T-helper 2 cell treated with Interferon-gamma antibody and Interleukin-4, amounts not matched to agents 5 μg/mL and 100 μg/mL, for 36 hours (primary cell): ENCODE measurements around the gene SULT2B1.
"Not testable (repeated sequence)": the region's sequence is repeated elsewhere in the genome, so short reads cannot be mapped to it uniquely, and the experiment has no call there.

ENCODE experiments used
- DNase-seq: peaks from one replicate; pipeline ENCODE4 v3.0.0; 2021; ENCODE audit warnings: low spot score
- H3K27ac Mint-ChIP-seq: one replicate; pipeline ENCODE4 v1.8.0; 2021; ENCODE audit warnings: mild to moderate bottlenecking, mixed read lengths
- H3K27me3 Mint-ChIP-seq: one replicate; pipeline ENCODE4 v1.8.0; 2021; ENCODE audit warnings: low read depth, mixed read lengths
- H3K36me3 Mint-ChIP-seq: one replicate; pipeline ENCODE4 v1.8.0; 2021; ENCODE audit warnings: low read depth, mixed read lengths
- H3K4me1 Mint-ChIP-seq: one replicate; pipeline ENCODE4 v1.8.0; 2021; ENCODE audit warnings: low read depth, mixed read lengths
- H3K4me3 Mint-ChIP-seq: one replicate; pipeline ENCODE4 v1.8.0; 2022; ENCODE audit warnings: mild to moderate bottlenecking, moderate library complexity, mixed read lengths
- H3K9me3 Mint-ChIP-seq: one replicate; pipeline ENCODE4 v1.8.0; 2021; ENCODE audit warnings: mixed read lengths

The SULT2B1 gene

DNA sequence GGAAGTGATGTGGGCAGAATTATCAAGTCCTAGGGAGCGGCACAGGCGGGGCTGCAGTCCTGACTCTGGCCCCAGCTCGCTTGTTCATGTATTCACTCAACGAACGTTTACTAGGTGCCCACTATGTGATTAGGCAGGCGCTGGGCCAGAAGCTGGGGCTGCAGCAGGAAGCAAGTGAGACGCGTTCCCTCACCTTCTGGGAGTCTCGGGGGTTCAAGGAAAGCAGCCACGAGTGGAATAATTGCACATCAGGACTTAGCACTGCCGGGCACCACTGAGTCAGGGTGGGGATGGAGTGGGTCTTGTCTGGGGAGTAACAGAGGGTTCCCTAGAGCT, 37.9 kb upstream of the SULT2B1 start:
- Mint-ChIP-seq H3K27ac (peak overlapping the region; percentile 64), H3K4me1 (peaks cover 7% of the 10 kb centered on the region), H3K4me3 (no peak overlapping the region), H3K27me3 (no peaks in the 10 kb centered on the region), H3K36me3 (no peaks in the 10 kb centered on the region), H3K9me3 (no peaks in the 10 kb centered on the region)
- no peak for DNase-seq

DNA sequence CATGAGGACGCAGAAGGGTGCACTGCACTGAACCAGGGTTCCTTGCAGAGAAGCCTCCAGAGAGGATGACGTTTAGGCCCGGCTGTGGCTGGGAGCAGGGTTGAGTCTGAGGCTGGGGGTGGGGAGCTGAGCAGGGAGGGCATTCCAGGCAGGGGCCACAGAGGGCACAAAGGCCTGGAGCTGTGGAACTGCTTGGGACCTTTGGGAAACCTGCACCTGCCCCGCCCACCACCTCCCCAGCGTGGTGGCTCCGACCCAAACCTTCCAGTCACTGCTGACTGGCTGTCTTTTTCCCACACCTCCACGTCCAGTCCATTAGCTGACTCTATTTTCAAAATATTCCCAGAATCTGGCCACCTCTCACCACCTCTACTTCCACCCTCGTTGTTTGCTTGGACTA, 35.4 kb upstream of the SULT2B1 start:
- no peak for DNase-seq
- no peak overlapping the region for H3K27ac Mint-ChIP-seq
- no peaks in the 10 kb centered on the region for H3K27me3 Mint-ChIP-seq
- no peaks in the 10 kb centered on the region for H3K9me3 Mint-ChIP-seq
- no peaks in the 10 kb centered on the region for H3K36me3 Mint-ChIP-seq
- no peak overlapping the region for H3K4me3 Mint-ChIP-seq
- peaks cover 2% of the 10 kb centered on the region for H3K4me1 Mint-ChIP-seq

DNA sequence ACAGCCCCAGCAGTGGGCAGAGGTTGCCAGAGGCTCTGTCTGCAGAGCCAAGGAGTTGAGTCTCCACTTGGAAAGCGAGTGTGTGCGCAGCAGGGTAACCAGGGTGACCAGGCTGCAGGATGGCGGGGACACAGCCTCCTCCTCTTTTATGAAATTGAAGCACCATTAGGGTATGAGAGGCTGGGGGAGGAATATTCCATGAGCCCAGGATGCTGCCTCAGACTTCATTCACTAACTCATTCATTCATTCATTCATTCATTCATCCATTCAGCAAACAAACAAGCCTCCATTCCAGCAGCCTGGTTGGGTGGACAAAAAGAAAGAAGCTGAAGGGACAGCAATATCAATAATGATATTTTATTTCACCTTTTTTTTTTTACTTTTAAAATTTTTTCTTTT, 33.8 kb upstream of the SULT2B1 start:
- Mint-ChIP-seq H3K4me3 (no peak overlapping the region), H3K4me1 (peaks cover 2% of the 10 kb centered on the region), H3K36me3 (no peaks in the 10 kb centered on the region), H3K27ac (no peak overlapping the region), H3K9me3 (no peaks in the 10 kb centered on the region), H3K27me3 (no peaks in the 10 kb centered on the region)
- no peak for DNase-seq

DNA sequence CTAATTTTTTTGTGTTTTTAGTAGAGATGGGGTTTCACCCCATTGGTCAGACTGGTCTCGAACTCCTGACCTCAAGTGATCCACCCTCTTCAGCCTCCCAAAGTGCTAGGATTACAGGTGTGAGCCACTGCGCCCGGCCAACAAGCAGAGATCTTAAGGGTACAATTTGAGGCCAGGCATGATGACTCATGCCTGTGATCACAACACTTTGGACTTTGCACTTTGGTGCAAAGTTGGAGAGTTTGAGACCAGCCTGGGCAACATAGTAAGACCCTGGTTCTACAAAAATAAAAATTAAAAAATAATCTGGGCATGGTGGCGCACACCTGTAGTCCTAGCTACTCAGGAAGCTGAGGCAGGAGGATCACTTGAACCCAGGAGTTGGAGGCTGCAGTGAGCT, 32.5 kb upstream of the SULT2B1 start:
- H3K27me3 Mint-ChIP-seq, H3K4me3 Mint-ChIP-seq: not testable (repeated sequence)

DNA sequence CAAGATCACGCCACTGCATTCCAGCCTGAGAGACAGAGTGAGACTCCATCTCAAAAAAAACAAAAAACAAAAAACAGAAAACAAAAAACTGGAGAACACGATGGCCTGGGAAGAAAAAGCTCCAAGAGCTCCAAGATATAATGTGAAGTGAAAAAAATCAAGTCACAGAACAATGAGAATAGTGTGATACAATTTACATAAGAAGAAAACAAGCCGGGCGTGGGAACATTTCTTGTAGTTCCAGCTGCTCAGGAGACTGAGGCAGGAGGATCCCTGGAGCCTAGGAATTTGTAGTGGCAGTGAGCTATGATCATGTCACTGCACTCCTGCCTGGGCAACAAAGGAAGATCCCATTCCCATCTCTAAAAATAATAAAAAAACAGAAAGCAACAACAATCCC, 31.8 kb upstream of the SULT2B1 start:
- DNase-seq = no peak
- Mint-ChIP-seq H3K36me3 (no peaks in the 10 kb centered on the region), H3K27ac (no peak overlapping the region), H3K27me3 (no peaks in the 10 kb centered on the region), H3K4me3 (no peak overlapping the region), H3K4me1 (no peaks in the 10 kb centered on the region), H3K9me3 (peaks cover 5% of the 10 kb centered on the region)

More for the DNA sequence above, 32.5 kb upstream of the SULT2B1 start:
- not testable (repeated sequence) for DNase-seq, H3K36me3 Mint-ChIP-seq, H3K27ac Mint-ChIP-seq, H3K4me1 Mint-ChIP-seq, H3K9me3 Mint-ChIP-seq

DNA sequence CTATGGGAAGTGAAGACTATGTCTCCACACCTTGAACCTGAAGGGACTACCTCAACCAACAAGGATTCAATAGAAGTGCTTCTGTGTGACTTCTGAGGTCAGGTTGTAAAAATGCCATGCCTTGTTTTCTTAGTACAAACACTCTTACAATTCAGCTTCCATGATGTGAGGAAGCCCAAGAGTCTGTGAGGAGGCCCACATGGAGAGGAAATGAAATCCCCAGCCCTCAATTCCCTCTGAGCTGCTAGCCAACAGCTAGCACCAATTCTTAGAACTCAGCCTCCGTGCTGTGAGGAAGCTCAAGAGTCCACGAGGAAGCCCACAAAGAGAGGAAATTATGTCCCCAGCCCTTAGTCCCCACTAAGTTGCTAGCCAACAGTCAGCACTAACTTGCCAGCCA, 27.8 kb upstream of the SULT2B1 start:
- Mint-ChIP-seq H3K27me3 (no peaks in the 10 kb centered on the region), H3K4me3 (no peak overlapping the region), H3K4me1 (no peaks in the 10 kb centered on the region), H3K27ac (no peak overlapping the region), H3K9me3 (peaks cover 23% of the 10 kb centered on the region), H3K36me3 (peaks cover 2% of the 10 kb centered on the region)
- no peak for DNase-seq

DNA sequence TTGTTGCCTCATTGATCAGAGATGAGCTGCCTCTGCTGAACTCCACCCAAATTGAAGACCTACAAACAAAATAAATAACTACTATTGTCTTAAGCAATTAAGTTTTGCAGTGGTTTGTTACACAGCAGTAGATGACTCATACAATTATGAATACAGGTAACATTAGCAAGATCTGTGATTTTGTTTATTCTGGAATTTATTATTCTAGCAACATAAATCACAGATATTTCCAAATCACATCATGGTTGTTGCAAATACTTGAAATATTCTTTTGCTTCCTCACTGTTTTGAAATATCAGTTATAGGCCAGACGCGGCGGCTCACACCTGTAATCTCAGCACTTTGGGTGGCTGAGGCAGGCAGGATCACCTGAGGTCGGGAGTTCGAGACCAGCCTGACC, 27.2 kb upstream of the SULT2B1 start:
- Mint-ChIP-seq H3K27me3 (no peaks in the 10 kb centered on the region), H3K27ac (no peak overlapping the region), H3K4me3 (no peak overlapping the region), H3K4me1 (no peaks in the 10 kb centered on the region), H3K9me3 (peaks cover 23% of the 10 kb centered on the region), H3K36me3 (peaks cover 2% of the 10 kb centered on the region)
- DNase-seq = no peak

DNA sequence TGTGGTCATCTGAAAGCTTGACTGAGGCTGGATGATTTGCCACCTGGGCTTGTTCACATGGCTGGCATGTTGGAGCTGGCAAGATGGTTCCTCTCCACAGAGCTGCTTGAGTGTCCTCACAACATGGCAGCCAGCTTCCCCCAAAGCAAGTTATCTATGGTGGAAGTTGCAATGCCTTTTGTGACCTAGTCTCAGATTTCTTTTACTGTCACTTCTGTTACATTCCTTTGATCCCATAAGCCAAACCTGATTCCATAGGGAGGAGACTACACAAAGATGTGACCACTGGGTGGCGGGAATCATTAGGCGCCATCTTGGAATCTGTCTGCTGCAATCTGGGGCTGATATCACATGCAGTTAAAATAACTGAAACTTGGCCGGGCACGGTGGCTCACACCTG, 22.8 kb upstream of the SULT2B1 start:
- peaks cover 2% of the 10 kb centered on the region for H3K27me3 Mint-ChIP-seq
- H3K4me3 Mint-ChIP-seq = no peak overlapping the region
- H3K27ac Mint-ChIP-seq = no peak overlapping the region
- H3K4me1 Mint-ChIP-seq = no peaks in the 10 kb centered on the region
- no peak for DNase-seq
- peaks cover 20% of the 10 kb centered on the region for H3K9me3 Mint-ChIP-seq
- H3K36me3 Mint-ChIP-seq = peaks cover 2% of the 10 kb centered on the region

DNA sequence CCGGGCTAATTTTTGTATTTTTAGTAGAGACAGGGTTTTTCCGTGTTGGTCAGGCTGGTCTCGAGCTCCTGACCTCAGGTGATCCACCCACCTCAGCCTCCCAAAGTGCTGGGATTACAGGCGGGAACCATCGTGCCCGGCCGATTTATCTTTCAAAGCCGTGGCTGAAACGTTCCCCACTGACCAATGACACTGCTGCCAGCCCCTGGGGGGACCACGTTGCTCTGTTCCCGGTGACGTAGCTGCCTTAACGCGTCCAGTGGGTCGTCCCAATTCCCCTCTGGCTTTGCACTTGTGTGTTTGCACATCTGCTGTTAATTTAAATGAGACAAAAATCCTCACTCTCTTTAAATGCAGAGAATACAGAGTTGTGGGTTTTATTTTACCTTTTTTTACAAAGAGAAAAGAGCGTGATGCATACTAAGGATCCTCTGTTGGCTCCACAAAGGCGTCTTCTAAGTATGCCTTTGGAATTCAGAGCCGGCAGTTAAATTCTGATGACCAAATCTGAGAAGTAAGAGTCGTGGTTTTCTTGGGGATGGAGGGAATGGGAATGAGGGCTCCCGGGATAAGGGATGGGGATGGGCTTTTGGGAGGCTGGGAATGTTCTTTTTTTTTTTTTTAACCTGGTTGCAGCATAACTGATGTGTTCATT, 21.8 kb upstream of the SULT2B1 start:
- Mint-ChIP-seq H3K27ac (no peak overlapping the region), H3K27me3 (peaks cover 2% of the 10 kb centered on the region), H3K4me1 (no peaks in the 10 kb centered on the region), H3K36me3 (peaks cover 2% of the 10 kb centered on the region), H3K9me3 (peaks cover 18% of the 10 kb centered on the region), H3K4me3 (no peak overlapping the region)
- DNase-seq = no peak

DNA sequence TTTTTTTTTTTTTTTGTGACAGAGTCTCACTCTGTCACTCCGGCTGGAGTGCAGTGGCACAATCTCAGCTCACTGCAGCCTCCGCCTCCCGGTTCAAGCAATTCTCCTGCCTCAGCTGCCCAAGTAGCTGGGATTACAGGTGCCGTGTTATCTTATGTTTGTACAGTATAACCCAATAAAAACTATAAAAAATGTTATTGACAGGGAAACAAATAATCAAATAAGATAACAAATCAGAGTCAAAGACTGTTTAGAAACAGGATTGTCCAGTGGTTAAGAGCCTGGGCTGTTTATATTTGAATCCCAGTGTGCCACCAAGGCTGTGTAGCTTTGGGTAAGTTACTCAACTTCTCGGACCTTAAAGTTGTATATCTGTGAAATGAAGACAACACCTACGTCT, 21.2 kb upstream of the SULT2B1 start:
- peaks cover 2% of the 10 kb centered on the region for H3K27me3 Mint-ChIP-seq
- no peaks in the 10 kb centered on the region for H3K4me1 Mint-ChIP-seq
- peaks cover 18% of the 10 kb centered on the region for H3K9me3 Mint-ChIP-seq
- no peak for DNase-seq
- no peak overlapping the region for H3K27ac Mint-ChIP-seq
- H3K4me3 Mint-ChIP-seq = no peak overlapping the region
- H3K36me3 Mint-ChIP-seq = peaks cover 2% of the 10 kb centered on the region

DNA sequence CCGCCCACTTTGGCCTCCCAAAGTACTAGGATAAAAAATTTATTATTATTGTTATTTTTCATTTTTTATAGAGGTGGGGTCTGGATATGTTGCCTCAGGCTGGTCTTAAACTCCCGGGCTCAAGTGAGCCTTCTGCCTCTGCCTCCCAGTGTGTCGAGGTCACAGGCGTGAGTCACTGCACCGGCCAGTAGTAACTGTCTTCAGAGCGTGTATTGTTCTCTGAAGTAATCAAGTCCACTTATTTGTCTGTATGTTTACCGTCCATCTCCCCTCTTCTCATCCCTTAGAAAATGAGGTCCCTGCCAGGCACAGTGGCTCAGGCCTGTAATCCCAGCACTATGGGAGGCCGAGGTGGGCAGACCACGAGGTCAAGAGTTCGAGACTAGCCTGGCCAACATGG, 18.2 kb upstream of the SULT2B1 start:
- no peaks in the 10 kb centered on the region for H3K9me3 Mint-ChIP-seq
- H3K36me3 Mint-ChIP-seq = no peaks in the 10 kb centered on the region
- no peak for DNase-seq
- no peak overlapping the region for H3K4me3 Mint-ChIP-seq
- no peak overlapping the region for H3K27ac Mint-ChIP-seq
- peaks cover 2% of the 10 kb centered on the region for H3K27me3 Mint-ChIP-seq
- no peaks in the 10 kb centered on the region for H3K4me1 Mint-ChIP-seq

DNA sequence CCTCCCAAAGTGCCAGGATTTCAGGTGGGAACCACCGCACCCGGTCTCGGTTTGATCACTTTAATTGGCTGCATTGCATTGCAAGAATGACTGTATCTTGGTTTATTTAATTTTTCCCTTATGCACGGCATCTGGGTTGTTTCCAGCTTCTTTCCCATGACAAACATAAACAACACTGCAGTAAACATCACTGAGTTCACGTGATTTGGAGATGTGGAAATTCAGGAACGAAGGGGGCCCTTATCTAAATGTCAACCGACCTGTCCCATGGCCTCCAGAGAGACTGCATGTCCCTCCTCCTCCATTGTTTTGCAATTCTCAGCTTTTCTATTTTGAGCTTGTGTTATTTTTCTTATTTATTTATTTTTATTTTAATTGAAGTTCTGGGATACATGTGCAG, 14.4 kb upstream of the SULT2B1 start:
- Mint-ChIP-seq H3K9me3 (no peaks in the 10 kb centered on the region), H3K4me1 (no peaks in the 10 kb centered on the region), H3K36me3 (no peaks in the 10 kb centered on the region), H3K4me3 (no peak overlapping the region), H3K27ac (no peak overlapping the region), H3K27me3 (no peaks in the 10 kb centered on the region)
- DNase-seq = no peak

DNA sequence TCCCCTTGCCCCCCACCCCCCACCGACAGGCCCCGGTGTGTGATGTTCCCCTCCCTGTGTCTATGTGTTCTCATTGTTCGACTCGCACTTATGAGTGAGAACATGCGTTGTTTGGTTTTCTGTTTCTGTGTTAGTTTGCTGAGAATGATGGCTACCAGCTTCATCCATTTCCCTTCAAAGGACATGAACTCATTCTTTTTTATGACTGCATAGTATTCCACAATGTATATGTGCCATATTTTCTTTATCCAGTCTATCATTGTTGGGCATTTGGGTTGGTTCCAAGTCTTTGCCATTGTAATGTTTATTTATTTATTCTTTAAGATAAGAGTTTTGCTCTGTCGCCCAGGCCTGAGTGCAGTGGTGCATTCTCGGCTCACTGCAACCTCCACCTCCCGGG, 13.9 kb upstream of the SULT2B1 start:
- H3K27ac Mint-ChIP-seq, H3K4me3 Mint-ChIP-seq, H3K27me3 Mint-ChIP-seq, DNase-seq, H3K9me3 Mint-ChIP-seq, H3K4me1 Mint-ChIP-seq, H3K36me3 Mint-ChIP-seq: not testable (repeated sequence)

DNA sequence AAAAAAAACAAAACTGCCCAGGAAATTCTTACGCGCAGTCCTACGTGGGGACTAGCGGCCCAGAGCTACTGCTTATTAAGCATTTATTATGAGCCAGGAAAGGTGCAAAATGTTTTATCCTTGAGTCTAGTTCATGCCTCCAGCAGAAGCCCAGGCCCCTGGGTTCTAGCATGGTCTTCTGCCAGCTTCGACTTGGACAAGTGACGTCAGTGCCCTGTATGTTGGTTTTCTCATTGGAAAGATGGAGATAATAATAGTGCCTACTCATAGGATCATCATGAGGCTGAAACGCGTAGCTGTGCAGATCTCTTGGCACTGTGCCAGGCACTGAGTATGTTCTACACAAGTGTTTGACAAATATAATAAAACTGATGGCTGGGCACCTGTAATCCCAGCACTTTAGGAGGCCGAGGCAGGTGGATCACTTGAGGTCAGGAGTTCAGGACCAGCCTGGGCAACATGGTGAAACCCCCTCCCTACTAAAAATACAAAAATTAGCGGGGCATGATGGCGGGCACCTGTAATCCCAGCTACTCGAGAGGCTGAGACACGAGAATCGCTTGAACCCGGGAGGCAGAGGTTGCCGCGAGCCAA, 12.4 kb upstream of the SULT2B1 start:
- H3K27ac Mint-ChIP-seq = no peak overlapping the region
- no peaks in the 10 kb centered on the region for H3K4me1 Mint-ChIP-seq
- no peaks in the 10 kb centered on the region for H3K27me3 Mint-ChIP-seq
- no peak for DNase-seq
- no peaks in the 10 kb centered on the region for H3K9me3 Mint-ChIP-seq
- no peak overlapping the region for H3K4me3 Mint-ChIP-seq
- no peaks in the 10 kb centered on the region for H3K36me3 Mint-ChIP-seq

DNA sequence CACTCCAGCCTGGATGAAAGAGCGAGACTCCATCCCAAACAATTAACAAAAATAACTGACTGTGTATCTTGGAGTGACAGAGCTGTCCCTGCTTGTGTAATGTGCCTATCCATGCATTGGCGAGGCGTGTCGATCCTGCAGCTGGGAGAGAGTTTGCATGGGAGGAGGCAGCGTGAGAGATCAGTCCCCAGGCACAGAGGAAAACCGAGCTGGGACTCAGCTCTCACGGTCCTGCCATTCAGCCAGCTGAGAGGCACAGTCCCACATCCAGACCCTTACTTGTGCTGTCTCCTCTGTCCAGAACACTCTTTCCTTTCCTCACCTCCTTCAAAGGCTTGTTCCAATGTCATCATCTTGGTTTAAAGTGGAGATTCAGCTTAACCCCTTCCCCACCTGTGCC, 11.9 kb upstream of the SULT2B1 start:
- Mint-ChIP-seq H3K27me3 (no peaks in the 10 kb centered on the region), H3K9me3 (no peaks in the 10 kb centered on the region), H3K27ac (no peak overlapping the region), H3K4me1 (no peaks in the 10 kb centered on the region), H3K4me3 (no peak overlapping the region), H3K36me3 (no peaks in the 10 kb centered on the region)
- no peak for DNase-seq
